HG03139 (cell line): Measurements from ENCODE around the gene KIAA1217.

Source experiments
- ATAC-seq: cut with Tn5 transposase; IDR thresholded peaks from one replicate; pipeline ENCODE4 v1.9.1; 2021; ENCODE audit not compliant: unreplicated experiment

Gene KIAA1217

DNA sequence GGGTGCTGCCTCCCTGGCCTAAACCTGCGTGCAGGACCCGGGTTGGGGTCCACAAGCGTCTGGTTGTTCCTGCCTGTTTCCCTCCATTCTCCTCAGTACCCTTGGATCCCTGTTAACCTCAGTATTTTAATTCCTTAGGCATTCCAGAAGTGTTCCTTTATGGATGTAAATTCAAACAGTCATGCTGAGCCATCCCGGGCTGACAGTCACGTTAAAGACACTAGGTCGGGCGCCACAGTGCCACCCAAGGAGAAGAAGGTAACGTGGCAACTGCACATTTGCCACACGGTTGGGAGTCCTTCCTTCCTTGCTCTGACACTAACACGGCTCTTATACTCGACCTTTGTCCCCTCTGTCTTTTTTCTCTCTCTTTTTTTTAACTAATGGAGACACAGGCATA is 327.7 kb downstream of the KIAA1217 start:
- ATAC-seq: no peak

DNA sequence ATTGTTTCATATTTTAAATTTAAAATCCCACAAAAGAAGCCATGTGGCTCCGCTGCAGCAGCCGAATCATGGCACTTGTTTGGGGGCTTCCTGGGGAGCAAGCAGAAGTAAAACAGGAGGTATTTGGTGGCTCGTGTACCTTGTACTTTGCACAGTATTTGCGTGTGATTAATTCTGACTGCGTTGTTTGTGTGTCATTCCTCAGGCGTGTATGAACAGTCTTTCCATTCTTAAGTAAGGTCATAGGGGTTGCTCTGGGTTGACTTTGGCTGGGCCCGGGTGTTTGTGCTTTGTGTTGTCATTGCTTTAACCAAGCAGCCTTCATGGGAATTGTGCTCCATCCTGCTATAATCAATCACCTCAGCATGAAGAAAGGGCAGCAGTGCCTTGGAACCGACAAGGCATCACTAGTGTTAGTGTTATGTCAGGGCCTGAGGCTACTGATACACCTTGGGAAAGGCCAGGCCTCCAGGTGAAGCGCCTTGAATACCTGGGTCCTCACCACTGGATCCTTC is 332.4 kb downstream of the KIAA1217 start:
- ATAC-seq: no peak

DNA sequence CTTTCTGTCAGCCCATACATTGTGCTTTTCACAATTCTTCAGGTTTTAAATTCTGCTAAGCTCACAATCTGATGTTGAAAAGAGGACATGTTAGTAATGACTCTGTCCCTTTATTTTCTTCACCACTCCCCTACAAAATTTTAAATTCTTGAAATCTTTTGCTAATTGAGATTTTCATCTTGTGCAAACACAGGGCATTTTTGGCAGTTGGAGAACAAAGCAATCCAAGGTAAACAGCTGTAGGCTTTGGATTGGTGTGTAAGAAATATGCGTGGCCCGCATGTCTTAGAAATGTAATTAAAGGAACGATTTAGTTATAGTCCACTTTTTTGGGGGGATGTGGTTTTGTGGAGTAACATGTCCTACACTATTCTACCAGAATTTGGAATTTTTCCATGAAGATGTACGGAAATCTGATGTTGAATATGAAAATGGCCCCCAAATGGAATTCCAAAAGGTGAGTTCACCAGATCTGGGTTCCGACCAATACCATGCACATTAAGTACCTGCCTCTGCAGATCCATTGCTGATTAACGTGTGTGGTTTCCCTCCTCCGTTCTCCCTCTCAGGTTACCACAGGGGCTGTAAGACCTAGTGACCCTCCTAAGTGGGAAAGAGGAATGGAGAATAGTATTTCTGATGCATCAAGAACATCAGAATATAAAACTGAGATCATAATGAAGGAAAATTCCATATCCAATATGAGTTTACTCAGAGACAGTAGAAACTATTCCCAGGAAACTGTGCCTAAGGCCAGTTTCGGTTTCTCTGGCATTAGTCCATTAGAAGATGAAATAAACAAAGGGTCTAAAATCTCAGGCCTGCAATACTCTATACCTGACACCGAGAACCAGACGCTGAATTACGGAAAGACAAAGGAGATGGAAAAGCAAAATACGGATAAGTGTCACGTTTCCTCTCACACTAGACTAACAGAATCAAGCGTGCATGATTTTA is 333.7 kb downstream of the KIAA1217 start:
- ATAC-seq: no peak

DNA sequence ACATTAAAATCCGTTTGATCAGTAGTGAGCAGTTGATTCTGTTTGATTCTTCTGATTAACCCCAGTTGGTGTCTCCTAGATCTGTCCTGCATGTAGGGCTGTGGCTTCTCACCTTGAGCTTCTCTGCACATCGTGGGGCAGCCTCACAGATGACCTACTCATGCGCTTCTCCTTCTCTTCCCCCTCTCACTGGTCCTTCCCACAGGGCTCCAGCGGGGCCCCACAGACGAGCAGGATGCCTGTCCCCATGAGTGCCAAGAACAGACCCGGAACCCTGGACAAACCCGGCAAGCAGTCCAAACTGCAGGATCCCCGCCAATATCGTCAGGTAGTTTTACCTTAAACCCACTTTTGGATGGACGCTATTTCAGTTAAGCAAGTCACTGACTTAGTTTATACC is 335.8 kb downstream of the KIAA1217 start:
- ATAC-seq: no peak

DNA sequence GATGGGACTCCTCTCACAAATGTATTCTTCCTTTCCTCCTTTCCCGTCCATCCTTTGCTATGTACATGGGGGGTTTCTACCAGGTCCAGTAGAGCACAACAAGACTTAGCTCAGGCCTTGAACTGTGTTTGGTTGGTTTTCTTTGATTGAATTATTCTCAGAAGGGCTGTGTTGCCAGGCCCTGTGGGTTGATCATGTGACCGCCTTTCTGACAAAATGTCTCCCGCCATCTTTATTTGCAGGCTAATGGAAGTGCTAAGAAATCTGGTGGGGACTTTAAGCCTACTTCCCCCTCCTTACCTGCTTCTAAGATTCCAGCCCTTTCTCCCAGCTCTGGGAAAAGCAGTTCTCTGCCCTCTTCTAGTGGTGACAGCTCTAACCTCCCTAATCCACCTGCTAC is 336.6 kb downstream of the KIAA1217 start:
- ATAC-seq: no peak

DNA sequence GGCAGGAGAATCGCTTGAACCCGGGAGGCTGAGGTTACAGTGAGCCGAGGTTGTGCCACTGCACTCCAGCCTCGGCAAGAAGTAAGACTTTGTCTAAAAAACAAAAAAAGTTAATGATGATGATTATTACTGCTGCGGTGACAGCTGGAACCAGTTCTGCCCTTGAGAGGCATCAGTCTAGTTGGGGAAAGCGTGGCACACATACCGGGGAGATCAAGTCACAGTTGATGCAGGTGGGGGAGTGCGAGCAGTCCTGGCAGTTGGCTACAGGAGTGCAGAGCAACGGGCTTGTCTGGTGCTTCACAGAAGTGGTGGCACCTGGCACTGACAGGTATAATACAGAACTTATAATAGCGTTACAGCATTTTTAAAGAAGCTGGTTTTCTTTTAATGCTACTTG is 341.7 kb downstream of the KIAA1217 start:
- ATAC-seq: no peak

DNA sequence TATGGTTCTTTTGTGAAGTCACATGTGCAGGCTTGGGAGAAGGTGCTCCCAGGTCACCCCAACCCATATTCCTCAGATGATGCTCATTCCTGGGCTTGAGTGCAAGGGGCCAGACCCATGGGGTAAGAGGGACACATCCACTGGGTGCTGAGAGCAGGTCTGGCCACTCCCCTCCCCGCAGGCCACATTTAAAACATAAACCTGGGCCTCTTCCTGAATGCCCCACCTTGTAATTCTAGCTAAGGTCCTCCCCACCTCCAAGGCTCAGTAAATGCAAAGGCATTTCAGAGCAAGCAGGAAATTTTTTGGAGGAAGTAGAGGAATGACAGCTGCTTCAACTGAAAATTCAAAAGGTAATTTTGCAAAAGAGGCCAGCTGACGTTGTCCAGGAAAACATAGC is 342.2 kb downstream of the KIAA1217 start:
- no peak for ATAC-seq

DNA sequence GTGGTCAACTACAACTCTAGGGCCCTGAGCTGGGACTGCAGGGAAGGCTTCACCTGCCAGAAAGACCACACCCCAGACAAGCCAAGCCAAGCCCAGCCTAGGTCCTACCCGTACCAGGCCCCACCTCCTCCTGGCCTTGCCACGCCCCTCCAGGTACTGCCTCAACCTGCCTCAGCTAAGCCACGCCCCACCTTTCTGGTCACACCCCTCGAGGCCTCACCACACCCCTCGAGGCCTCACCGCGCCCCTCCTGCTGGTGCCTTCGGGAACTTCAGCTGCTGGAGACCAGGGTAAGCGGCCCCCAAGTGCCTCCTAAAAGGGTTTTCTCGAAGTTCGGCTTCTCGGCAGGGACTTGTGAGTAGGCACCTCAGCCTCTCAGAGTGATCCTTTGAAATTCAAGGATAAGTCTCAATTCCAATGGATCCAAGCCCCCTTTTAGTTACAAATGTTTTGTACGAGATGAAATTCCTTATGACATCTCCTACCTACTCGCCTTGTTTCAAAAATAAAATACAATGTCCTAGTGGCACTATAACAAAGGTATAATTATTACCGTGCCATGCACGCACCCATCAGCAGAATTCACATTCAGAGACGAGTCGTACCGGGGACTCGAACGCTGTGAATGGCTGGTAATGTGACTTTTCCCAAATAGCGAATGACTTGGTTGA is 343.5 kb downstream of the KIAA1217 start:
- ATAC-seq: no peak

DNA sequence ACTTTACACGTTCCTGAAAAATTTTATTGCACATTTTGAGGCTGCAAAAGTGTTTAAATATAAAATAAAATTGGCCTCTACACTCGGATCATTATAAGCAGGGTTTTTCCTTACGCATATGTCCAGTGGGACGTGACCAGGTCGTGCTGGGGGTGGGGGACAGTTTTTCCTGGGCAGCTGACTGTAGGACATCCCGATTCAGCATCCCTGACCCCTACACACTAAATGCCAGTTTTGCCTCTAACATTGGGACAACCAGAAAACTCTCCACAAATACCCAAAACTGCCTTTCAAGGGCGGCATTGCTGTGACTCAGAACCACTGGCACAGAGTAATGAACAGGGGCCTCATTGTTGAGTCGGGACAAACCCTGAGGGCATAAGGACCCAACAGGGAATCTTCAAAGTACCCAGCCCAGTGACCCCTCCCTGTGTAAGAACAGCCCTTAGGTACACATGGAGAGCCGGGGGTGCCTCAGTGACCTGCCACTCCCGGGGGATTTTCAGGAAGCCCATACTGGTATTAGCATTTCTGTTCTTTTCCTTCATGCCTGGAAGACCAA is 344.2 kb downstream of the KIAA1217 start:
- ATAC-seq: no peak

DNA sequence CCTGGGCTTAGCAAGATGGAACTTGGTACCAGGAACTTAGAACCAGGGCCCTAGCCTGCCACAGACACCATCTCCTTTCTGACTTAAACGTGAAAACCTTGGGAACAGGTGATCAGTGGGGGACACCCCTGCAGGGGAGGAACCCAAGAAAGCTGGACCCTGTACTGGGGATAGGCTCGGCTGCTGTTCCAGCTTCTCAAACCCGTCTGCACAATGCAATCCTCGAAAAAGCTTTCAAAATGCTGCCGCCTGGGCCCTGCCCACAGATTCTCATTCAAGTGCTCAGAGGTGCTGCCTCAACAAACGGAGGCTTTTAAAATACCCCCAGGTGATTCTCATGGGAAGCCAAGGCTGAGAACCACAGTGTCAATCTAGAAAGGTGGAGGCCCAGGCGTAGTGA is 345.1 kb downstream of the KIAA1217 start:
- no peak for ATAC-seq

DNA sequence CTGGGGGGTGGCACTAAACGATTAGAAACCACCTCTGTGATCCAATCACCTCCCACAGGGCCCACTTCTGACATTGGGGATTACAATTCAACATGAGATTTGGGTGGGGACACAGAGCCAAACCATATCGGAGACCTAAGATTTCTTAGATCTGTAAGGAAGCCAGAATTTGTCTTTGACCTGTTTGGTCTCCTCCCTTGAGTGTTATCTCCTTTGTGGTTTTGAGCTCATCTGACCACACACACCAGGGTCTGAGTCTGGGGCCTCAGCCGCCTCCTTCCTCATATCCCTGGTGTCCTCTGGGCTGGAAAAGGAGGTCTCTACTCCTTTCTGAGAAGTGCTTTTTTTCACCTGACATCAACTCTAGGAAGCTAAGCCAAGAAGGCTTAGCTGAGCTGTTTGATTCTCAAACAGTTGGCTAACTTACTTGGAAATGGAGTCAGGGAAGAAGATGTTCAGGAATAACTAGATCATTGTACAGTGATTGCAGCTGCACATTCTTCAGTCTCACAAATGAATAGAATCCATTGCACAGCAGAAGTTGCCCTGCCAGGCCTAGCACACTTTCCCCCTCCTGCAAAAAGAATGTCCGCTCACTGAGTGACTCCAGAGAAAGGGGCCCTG is 347.3 kb downstream of the KIAA1217 start:
- ATAC-seq: no peak

DNA sequence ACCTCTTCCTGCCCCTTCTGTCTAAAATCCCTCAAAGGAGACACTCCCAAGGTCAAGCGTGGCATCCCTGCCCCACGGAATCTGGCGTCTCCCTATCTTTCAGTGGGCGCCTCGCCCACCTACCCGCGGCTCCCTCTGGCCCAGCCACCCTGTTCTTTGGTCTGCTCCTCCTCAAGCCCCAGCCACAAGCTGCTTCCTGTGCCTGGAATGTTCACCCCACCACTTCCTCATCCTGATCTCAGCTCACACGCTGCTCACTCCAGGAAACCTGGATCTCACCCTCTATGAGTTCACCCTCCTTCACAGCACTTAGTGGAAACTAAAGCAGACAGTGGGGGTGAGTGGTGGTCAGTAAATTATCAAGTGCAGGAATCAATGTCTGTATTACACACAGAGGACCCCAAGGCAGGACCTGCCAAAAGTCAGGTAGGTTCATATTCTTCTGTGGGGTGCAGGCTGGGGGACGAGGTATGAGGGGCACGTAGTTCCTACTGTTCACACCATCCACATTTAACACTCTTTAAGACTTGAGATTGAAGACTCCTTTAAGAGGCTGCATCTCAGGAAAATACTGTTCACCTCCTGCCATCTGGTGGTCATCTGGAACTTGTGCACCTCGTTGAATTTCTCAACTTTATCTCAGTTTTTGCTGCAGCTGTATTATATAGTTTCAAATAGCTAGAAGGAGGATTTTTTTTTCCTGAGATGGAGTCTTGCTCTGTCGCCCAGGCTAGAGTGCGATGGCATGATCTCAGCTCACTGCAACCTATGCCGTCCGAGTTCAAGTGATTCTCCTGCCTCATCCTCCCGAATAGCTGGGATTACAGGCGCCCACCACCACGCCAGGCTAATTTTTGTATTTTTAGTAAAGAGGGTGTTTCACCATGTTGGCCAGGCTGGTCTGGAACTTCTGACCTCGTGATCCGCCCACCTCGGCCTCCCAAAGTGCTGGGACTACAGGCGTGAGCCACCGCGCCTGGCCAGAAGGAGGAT is 348.1 kb downstream of the KIAA1217 start:
- ATAC-seq: no peak

DNA sequence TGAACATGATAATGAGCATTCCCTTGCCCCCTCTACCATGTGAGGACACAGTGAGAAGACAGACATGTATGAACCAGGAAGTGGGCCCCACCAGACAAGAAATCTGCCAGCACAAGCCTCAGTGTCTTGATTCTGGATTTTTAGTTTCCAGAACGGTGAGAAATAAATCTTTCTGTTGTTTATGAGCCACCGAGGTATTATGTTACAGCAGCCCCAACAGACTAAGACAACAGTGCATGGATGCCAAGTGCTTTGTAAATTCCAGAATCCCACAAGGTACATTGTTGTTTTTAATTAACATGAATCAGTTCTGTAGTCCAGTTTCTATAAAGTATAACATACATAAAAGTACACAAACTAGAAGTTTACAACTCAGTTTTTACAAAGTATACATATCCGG is 352.5 kb downstream of the KIAA1217 start:
- ATAC-seq: no peak

DNA sequence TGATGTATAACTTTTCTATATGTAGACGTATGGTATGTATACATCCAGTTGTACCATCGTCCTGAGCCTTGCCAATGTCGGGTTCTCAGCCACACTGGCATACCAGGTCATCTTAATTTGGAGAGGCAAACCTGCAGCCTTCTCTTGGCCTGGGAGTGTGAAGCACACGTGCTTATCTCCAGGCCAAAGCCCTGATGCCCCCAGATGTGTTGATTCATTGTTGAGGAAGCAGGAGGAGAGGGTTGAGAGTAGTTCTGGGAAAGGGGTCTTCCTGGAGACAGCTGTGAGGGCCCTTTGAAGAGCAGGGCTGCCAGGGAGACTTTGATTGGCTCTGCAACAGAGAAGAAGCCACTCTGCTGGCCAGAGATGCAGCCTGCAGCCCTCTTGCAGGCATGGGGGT is 359.1 kb downstream of the KIAA1217 start:
- no peak for ATAC-seq

DNA sequence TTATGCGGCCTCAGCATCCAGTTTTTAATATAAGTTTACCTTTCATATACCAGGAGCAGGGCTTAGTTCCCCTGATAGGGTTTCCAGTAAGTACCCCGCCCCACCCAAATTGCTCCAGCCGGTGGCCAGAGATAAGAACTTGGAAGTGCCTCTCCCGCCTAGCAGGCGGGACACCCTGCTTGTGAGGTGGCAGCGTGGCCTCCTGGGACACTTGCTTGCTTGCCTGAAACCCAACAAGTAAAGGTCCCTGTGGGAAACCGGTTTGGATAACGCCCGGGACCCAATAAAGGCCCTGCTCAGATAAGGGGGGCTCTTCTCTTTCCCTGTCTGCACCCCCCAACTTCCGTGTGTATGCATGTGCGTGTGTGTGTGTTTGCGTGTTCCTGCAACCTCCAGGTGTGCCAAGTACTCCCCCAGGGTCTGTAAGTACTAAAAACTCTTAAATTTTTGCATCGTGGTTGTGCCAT is 360.4 kb downstream of the KIAA1217 start:
- no peak for ATAC-seq

DNA sequence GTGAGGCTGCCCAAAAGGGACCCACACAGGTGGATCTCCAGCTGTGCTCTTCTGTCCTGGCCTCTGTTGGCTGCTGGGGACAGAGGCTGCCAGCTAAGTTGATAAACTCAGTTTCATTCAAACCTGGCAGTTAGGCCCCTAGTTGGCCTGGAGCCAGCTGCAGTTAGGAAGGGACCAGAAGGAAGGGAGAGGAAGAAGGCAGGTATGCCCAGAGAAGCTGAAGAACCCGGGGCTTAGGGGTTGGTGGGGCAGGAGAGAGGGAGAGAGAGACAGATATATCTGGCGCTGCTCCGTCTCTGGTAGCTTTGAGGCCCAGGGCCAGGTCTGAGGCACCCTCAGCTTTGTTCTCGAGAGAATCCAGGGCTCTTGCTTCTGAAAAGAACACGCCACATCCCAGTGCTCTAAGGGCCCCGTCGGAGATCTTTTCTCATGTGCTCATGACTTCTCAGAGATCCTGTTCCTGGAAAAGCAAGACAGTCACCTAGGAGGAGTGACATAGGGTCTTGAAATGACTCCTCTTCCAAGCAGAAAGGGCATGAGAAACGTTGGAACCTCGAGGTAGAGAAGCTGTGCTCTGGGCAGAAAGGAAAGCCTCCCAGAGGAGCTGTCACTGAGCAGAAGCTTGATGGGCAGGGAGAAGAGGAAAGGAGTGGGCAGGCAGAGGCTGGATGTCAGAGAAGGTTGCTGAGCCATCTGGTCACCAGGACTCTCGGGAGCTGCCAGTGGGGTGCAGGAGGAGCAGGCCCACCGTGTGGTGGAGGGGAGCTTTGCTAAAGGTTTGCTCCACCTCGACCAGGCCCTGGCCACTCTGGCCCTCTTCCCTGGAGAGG is 361.1 kb downstream of the KIAA1217 start:
- no peak for ATAC-seq

DNA sequence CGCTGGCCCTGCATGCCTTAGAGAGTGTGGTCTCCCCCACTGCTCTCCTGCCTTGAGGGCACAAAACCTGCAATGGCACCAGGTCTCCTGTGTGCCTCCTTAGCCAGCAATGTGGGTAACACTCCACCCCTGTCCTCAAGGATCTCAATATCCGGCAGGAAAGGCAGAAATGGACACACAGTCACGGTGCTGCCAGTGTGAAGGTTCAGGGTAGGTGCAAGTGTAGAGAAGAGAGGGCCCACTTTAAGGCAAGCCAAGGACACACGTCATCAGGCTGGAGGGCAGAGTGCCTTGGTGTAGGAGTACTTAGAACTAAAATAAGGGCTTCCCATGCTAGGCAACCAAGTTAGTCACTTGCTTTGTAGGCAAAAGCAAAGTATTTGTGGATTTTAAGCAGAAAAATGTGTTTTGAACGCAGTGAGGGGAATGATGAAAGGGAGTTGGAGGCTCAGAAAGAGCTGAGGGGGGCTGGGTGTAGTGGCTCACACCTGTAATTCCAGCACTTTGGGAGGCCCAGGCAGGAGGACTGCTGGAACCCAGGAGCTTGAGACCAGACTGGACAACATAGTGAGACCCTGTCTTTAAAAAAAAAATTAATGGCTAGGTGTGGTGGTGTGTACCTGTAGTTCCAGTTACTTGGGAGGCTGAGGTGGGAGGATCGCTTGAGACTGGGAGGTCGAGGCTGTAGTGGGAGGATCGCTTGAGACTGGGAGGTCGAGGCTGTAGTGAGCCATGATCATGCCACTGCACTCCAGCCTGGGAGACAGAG is 361.9 kb downstream of the KIAA1217 start:
- no peak for ATAC-seq

DNA sequence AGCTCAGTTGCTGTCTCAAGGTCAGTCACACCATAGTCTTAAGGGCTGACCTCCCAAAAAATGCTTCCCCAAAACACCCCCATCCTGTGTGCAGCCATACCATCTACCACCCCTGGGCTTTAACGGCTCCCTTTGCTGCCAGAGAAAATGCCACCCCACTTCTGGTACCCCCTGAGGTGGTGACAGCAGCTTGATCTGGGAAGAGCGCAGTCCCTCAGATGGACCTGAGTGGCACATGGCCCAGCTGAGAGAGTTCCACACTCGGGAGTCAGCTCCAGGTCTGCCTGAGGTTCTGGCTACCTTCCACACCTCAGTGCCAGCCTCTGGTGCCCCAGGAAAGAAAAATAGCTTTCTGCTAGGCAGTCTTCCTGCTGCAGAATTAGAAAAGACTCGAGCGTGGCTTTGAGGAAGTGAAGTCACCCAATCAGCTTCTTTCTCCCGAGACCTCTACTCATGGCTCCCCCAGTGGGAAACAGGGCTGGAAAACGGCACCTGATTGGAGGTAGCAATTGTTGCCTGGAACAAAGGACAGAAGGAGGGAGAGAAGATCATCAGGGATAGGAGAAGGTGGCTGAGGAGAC is 363.0 kb downstream of the KIAA1217 start:
- ATAC-seq: no peak
